Fibroblast of skin of right biceps (primary cell): Measurements from ENCODE around the gene CPNE4.
"Not testable (repeated sequence)": the region's sequence is repeated elsewhere in the genome, so short reads cannot be mapped to it uniquely, and the experiment has no call there.

Experiments
- DNase-seq: peaks from one replicate; pipeline ENCODE4 v3.0.0-alpha.2; 2013

Gene CPNE4

GRCh38 chr3:131518680-131519079 lies 516.1 kb downstream of the CPNE4 start:
- DNase-seq: no peak

- DNase-seq: no peak
Observed at GRCh38 chr3:131505421-131505820, 529.4 kb downstream of the CPNE4 start.

- peak; percentile 13 for DNase-seq
Observed at GRCh38 chr3:131503320-131503635, 531.5 kb downstream of the CPNE4 start.

GRCh38 chr3:131502530-131503319 lies 532.1 kb downstream of the CPNE4 start, which contains the start of gene MRPL3:
TSS of gene MRPL3 (minus strand) at chr3:131502971. CDS start at chr3:131502821, 150 bp downstream.
- DNase-seq: peak; percentile 91

- DNase-seq: no peak
Observed at GRCh38 chr3:131501949-131502348, 532.9 kb downstream of the CPNE4 start.

- DNase-seq: no peak
Observed at GRCh38 chr3:131494706-131495105, 540.1 kb downstream of the CPNE4 start.

- no peak for DNase-seq
Observed at GRCh38 chr3:131491775-131492174, 543.0 kb downstream of the CPNE4 start.

- DNase-seq: no peak
Observed at GRCh38 chr3:131491084-131491483, 543.7 kb downstream of the CPNE4 start.

GRCh38 chr3:131486545-131486944 lies 548.3 kb downstream of the CPNE4 start:
- not testable (repeated sequence) for DNase-seq

GRCh38 chr3:131485119-131485518 lies 549.7 kb downstream of the CPNE4 start:
- DNase-seq: no peak

GRCh38 chr3:131484496-131485111 lies 550.2 kb downstream of the CPNE4 start:
- DNase-seq: no peak
